Raji (cell line): Measurements from ENCODE around the gene CEPT1.
A peak's percentile ranks its signal among the peaks of the same experiment; 100 is the strongest.

Experiments
- POLR2A ChIP-seq: IDR thresholded peaks from 2 replicates; pipeline ENCODE4 v1.6.1; 2011; ENCODE audit warnings: low read depth, low read length, control low read depth; ENCODE audit not compliant: insufficient read depth

CEPT1 gene

GRCh38 chr1:111139956-111140679, at the start of gene CEPT1, which contains the start of gene DRAM2:
Gene CEPT1, plus strand, starts transcription at chr1:111140223. Its CDS starts 7,492 bp downstream, at chr1:111147715.
Gene DRAM2, minus strand, starts transcription at chr1:111140093. Its CDS starts 8,539 bp downstream, at chr1:111131554.
- peak; percentile 83 for TF ChIP-seq POLR2A

GRCh38 chr1:111097356-111098099, 42.5 kb upstream of the CEPT1 start:
- TF ChIP-seq POLR2A, result no peak

GRCh38 chr1:111099289-111099688, 40.7 kb upstream of the CEPT1 start:
- no peak for TF ChIP-seq POLR2A

- TF ChIP-seq POLR2A, result no peak
These were observed 38.0 kb upstream of the CEPT1 start for GRCh38 chr1:111101854-111102642.

DNA sequence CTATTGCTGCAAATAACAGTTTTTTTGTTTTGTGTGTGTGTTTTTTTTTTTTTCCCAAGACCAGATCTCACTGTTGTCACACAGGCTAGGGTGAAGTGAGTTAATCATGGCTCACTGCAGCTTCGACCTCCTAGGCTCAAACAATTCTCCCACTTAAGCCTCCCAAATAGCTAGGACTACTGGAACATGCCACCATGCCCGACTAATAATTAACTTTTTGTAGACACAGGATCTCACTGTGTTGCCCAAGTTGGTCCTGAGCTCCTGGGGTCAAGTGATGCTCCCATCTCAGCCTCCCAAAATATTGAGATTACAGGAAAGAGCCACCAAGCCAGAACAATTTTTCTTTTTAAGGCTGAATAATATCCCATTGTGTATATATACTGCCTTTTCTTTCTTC, 35.0 kb upstream of the CEPT1 start:
- TF ChIP-seq POLR2A, result no peak

DNA sequence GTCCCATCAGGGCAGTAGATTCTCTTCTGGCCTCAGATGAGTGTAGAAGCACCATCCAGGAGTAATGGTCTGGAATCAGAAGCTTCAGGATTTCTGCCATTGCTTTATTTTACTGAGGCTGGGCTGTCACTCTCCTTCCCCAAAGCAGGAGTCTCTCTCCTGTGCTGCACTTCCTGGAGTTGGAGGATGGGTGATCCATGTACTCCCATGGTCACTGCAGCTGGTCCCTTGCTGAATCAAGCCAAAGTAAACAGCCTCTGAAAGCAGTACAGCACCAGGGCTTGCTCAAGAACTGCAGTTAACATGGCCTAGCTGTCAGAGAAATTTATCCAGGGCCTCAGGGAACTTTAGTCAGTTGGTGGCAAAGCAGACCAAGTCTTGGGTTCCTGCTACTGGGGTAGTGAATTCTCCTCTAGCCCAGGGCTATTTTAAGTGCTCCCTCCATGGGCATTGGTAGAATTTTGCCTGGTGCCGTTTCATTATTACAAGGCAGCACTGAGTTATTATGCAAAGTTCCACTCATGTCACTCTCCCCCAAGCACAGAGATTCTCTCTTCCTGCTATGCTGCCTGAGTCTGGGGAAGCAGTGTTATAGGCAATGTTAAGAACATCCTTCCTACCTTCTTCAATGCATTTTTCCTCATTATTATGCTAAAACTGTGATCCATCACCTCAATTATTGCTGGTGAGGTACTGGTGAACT, 29.7 kb upstream of the CEPT1 start:
- TF ChIP-seq POLR2A, result no peak

- TF ChIP-seq POLR2A, result no peak
These were observed 23.5 kb upstream of the CEPT1 start for GRCh38 chr1:111116496-111116895.

DNA sequence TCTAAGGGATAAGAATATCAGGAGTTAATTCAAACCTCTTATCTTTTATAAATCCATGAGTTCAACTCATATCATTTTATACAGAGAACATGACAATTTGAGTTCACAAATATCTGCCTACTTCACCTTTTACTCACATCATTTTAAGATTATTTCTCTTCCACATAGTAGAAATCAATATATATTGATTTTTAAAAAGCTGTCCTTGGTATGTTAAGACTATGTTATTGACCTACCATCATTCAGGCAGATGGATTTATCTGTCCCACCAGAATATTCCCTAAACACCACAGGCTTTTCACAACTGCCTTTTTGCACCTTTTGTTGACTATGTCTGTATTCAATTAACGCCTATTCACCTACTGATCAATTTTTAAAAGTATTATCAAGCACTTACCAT, 13.7 kb upstream of the CEPT1 start:
- TF ChIP-seq POLR2A, result no peak

DNA sequence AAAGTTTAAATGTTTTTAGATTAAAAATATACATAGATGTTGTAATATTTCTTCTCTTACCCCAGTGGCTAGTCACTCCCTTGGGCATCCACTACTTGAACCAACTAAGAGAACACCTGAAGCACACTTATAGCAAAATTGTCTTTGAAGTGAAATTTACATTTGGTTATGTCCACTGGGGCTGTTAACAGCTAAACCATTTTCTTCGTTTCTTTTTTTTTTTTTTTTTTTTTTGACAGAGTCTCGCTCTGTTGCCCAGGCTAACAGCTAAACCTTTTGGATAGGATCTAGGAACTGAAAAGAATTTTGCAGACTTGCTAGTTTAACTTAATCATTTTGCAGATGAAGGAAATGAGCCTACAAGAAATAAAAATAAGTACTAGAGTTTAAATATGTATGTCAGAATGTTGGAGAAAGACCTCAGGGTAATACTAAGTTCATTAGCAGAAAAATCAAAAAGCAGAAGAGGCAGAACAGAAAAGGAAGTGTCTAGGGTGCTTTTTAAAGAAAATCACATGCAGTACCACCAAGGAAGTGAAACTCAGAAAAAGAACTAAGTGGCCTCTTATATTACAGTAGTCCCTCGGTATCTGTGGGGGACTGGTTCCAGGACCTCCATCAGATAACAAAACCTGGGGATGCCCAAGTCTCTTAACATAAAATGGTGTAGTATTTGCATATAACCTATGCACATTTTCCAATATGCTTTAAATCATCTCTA, 11.9 kb upstream of the CEPT1 start:
- no peak for TF ChIP-seq POLR2A

- TF ChIP-seq POLR2A, result no peak
These were observed 10.6 kb upstream of the CEPT1 start for GRCh38 chr1:111129376-111129775.

GRCh38 chr1:111131693-111132092, 8.3 kb upstream of the CEPT1 start:
- no peak for TF ChIP-seq POLR2A

GRCh38 chr1:111133866-111134265, 6.2 kb upstream of the CEPT1 start:
- no peak for TF ChIP-seq POLR2A

DNA sequence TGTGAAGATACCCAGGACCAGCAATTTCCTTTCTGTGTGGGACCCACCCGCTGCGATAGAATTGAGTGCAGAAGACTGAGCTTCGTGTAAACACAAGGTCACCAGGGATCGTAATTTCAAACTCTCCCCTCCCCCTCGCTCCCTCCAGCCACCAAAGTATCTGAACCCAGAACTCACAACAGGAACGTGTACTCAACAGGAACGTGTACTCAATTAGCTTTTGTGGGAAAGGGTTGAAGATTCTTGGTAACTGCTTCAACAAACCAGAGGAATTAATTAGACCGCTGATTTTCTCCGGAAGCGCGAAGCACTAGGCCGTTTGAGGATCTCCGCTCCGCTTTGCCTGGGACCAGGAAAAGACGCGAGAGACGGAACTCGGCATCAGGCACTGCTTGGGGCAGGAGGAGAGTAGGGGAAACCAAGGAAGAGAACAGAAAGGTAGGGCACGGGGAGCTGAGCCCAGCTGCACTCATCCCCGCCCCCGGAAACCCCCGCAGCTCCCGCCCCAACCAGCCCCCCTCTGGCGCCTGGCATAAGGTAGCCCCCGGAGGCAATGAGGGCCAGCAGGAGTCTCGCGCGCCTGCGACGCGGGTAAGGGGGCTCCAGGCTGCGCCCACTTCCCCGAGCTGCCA, 583 bp upstream of the CEPT1 start:
- no peak; the same call in 1 of the 2 replicates for TF ChIP-seq POLR2A

DNA sequence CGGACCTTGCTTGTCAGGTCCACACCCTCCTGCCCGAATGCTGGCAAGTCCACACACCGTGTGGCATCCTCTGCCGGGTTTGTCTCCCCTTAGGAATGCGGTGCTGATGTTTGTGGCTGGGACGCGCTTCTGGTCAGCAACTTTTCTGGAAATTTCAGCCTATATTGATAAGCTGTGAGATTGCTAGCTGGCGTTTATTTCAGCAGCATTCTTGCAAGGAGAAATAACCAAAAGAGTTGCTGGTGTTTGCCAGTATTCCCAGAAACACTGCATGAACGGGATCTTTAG, 601 bp downstream of the CEPT1 start:
- TF ChIP-seq POLR2A, result no peak
